IPS-15b (cell line): ENCODE measurements around the gene SGMS1.
"Not testable (repeated sequence)": the region's sequence is repeated elsewhere in the genome, so short reads cannot be mapped to it uniquely, and the experiment has no call there.

Source experiments
- H3K27me3 ChIP-seq: one replicate; pipeline ENCODE4 v1.6.1; 2013; ENCODE audit warnings: low read length; ENCODE audit not compliant: control insufficient read depth, insufficient read depth
- H3K36me3 ChIP-seq: one replicate; pipeline ENCODE4 v1.6.1; 2013; ENCODE audit warnings: low read length; ENCODE audit not compliant: control insufficient read depth, insufficient read depth
- H3K4me1 ChIP-seq: one replicate; pipeline ENCODE4 v1.6.1; 2013; ENCODE audit warnings: mild to moderate bottlenecking, low read length; ENCODE audit not compliant: control insufficient read depth, insufficient read depth
- H3K4me3 ChIP-seq: one replicate; pipeline ENCODE4 v1.5.1; 2013; ENCODE audit warnings: low read depth, low read length
- H3K9ac ChIP-seq: one replicate; pipeline ENCODE4 v1.6.1; 2013; ENCODE audit warnings: low read depth, mild to moderate bottlenecking, low read length
- H3K9me3 ChIP-seq: one replicate; pipeline ENCODE4 v1.6.1; 2013; ENCODE audit warnings: mild to moderate bottlenecking, low read length; ENCODE audit not compliant: control insufficient read depth, insufficient read depth

SGMS1 gene

GRCh38 chr10:50367732-50368131 is 256.0 kb downstream of the SGMS1 start:
- H3K9me3 ChIP-seq, result no peaks in the 10 kb centered on the region
- no peaks in the 10 kb centered on the region for H3K27me3 ChIP-seq
- peaks cover 3% of the 10 kb centered on the region for H3K4me1 ChIP-seq
- H3K4me3 ChIP-seq, result no peak overlapping the region
- no peak overlapping the region for H3K9ac ChIP-seq
- H3K36me3 ChIP-seq, result no peaks in the 10 kb centered on the region

GRCh38 chr10:50366421-50366820 is 257.3 kb downstream of the SGMS1 start:
- H3K9ac ChIP-seq, H3K4me3 ChIP-seq, H3K9me3 ChIP-seq, H3K36me3 ChIP-seq, H3K4me1 ChIP-seq, H3K27me3 ChIP-seq: not testable (repeated sequence)

DNA sequence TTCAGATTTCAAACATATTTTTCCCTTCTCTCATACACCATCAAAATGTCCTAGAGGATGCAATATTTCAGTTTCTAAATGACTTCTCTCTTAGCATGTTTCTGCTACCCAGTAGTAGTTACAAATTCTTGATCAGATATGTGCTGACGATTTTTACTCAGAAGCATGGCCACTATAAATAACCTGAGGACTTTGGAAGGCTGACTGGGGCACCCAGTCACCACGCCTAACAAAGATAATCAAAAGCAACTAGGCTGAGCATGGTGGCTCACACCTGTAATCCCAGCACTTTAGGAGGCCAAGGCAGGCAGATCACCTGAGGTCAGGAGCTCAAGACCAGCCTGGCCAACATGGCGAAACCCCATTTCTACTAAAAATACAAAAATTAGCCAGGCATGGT is 259.0 kb downstream of the SGMS1 start:
- H3K9ac ChIP-seq, H3K9me3 ChIP-seq, H3K36me3 ChIP-seq, H3K4me3 ChIP-seq, H3K27me3 ChIP-seq, H3K4me1 ChIP-seq: not testable (repeated sequence)

DNA sequence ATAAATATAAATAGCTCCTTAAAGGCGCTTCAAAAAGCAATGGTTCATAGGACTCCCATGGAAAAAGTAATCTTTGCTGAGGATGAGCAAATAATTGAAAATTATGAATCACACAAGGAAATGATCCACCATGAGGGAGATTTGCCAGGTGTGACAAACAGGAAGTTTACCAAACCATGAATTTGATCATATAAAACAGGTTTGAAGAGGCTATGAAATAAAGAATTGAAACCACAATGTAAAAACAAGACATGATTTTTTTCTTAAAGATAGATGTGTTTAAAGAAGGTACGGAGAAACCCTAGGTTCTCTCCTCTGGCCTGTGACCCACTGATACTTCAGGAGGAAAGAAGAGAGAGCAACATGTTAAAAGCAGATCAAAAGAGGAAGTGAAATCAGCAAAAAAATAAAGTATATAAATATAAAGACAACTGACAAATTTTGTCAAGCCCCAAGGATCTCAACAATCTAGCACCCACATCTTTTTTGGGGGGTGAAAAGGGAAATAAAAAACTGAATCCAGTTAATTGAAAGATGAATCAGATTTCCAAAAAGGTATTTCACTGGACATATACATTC is 261.1 kb downstream of the SGMS1 start:
- Histone ChIP-seq H3K9me3 (no peaks in the 10 kb centered on the region), H3K4me1 (peaks cover 6% of the 10 kb centered on the region), H3K9ac (no peak overlapping the region), H3K36me3 (no peaks in the 10 kb centered on the region), H3K27me3 (no peaks in the 10 kb centered on the region), H3K4me3 (no peak overlapping the region)

GRCh38 chr10:50361946-50362345 is 261.8 kb downstream of the SGMS1 start:
- Histone ChIP-seq H3K27me3 (no peaks in the 10 kb centered on the region), H3K4me1 (peaks cover 6% of the 10 kb centered on the region), H3K9ac (no peak overlapping the region), H3K4me3 (no peak overlapping the region), H3K36me3 (no peaks in the 10 kb centered on the region), H3K9me3 (no peaks in the 10 kb centered on the region)

DNA sequence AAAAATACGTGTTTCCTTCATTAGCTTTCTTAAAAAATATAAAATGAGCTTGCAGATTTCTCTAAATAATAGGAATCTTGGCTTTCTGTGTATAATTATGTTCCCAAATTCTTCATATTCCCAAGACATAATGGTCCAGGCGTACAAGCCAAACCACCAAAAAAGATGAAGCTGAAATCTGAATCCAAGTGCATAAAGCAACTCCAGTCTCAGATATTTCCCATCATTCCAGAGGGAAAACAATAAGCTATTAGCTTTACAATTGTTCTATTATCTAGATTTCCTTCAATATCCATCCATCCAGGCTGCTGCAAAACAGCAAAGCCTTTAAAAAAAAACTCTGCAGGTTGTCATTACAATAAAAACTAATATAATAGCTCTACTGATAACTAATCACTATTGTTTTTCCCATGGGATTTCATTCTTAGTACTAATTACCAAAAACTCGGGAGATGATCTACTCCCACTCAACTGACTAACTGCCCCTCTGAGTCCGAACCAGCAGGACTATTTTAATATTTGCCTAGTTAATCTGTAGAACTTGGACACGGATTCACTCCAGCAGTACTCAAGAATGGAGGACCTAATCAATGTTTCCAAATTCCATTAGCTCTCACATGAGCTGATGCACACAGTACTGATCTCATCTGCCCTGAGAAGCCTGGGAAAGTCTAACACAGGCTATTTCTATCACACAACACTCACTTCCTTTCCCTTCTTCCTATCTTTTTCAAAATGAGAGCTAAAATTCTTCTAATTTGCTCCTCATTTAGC is 263.5 kb downstream of the SGMS1 start:
- no peak overlapping the region for H3K9ac ChIP-seq
- no peak overlapping the region for H3K4me3 ChIP-seq
- peaks cover 6% of the 10 kb centered on the region for H3K4me1 ChIP-seq
- H3K36me3 ChIP-seq, result no peaks in the 10 kb centered on the region
- no peaks in the 10 kb centered on the region for H3K27me3 ChIP-seq
- no peaks in the 10 kb centered on the region for H3K9me3 ChIP-seq

DNA sequence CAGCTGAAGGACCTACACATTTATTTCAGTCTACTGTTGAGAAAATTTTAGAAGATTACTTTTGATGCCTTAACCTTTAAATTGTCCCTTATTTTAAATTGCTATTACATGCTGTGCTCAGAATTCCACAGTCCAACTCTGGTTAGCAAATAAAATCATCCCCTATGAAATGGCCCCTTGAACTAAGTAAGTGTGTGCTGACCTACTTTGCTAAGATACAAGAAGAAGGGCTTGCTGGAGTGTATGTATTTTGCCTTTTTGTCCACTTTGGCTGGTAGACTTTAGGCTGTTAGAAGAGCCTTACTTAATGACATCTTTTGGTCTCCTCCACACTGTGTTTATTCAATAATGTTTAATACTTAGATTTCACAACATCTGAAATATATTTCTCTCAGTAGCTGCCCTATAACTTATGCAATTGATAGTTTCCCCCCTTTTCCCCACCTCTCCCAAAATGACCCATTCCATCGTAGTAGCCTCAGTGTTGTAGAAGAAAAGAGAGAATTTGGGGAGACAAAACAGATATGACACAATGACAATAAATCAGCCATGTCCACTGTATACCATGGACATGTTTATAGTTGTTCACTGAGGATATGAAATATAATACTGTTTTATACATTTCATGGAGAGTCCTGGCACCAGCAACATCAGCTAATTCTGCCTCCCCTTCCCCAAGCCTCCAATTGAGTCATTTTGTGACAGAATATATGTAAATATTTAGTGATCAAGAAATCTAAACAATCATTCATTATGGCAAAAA is 264.6 kb downstream of the SGMS1 start:
- Histone ChIP-seq H3K9ac (no peak overlapping the region), H3K9me3 (no peaks in the 10 kb centered on the region)

DNA sequence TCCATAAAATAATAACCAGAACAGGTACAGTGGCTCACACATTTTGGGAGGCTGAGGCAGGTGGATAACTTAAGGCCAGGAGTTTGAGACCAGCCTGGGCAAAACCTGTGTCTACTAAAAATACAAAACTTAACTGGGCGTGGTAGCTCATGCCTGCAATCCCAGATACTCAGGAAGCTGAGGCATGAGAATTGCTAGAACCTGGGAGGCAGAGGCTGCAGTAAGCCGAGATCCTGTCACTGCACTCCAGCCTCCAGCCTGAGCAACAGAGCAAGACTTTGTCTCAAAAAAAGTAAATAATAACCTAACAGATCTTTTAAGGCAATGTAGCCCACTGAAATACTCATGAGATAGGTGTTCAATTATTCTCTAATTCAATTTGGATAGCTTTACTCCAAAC is 265.3 kb downstream of the SGMS1 start:
- Histone ChIP-seq H3K27me3 (no peaks in the 10 kb centered on the region), H3K4me3 (no peak overlapping the region), H3K4me1 (peaks cover 6% of the 10 kb centered on the region), H3K36me3 (no peaks in the 10 kb centered on the region), H3K9ac (no peak overlapping the region), H3K9me3 (no peaks in the 10 kb centered on the region)

More for the DNA sequence above, 264.6 kb downstream of the SGMS1 start:
- Histone ChIP-seq H3K36me3 (no peaks in the 10 kb centered on the region), H3K4me3 (no peak overlapping the region), H3K27me3 (no peaks in the 10 kb centered on the region), H3K4me1 (peaks cover 6% of the 10 kb centered on the region)

DNA sequence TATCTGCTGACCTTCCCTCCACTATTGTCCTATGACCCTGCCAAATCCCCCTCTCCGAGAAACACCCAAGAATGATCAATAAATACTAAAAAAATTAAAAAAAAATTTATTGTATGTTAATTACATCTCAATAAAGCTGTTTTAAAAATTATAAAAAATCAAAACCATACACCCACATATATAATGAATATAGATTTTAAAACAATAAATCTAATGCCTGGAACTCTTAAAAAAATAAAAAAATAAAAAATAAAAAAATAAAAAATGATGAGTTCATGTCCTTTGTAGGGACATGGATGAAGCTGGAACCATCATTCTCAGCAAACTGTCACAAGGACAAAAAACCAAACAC is 267.3 kb downstream of the SGMS1 start:
- not testable (repeated sequence) for H3K27me3 ChIP-seq, H3K4me3 ChIP-seq, H3K9me3 ChIP-seq

DNA sequence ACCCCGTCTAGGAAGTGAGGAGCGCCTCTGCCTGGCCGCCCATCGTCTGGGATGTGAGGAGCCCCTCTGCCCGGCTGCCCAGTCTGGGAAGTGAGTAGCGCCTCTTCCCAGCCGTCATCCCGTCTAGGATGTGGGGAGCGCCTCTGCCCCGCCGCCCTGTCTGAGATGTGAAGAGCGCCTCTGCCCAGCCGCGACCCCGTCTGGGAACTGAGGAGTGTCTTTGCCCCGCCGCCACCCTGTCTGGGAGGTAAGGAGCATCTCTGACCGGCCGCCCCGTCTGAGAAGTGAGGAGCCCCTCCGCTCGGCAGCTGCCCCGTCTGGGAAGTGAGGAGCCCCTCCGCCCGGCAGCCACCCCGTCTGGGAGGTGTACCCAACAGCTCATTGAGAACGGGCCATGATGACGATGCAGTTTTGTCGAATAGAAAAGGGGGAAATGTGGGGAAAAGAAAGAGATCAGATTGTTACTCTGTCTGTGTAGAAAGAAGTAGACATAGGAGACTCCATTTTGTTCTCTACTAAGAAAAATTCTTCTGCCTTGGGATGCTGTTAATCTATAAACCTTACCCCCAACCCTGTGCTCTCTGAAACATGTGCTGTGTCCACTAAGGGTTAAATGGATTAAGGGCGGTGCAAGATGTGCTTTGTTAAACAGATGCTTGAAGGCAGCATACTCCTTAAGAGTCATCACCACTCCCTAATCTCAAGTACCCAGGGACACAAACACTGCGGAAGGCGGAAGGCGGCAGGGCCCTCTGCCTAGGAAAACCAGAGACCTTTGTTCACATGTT is 267.9 kb downstream of the SGMS1 start:
- H3K9ac ChIP-seq, H3K4me1 ChIP-seq, H3K4me3 ChIP-seq, H3K9me3 ChIP-seq, H3K36me3 ChIP-seq, H3K27me3 ChIP-seq: not testable (repeated sequence)

More for the DNA sequence above, 267.3 kb downstream of the SGMS1 start:
- H3K9ac ChIP-seq, H3K36me3 ChIP-seq, H3K4me1 ChIP-seq: not testable (repeated sequence)

GRCh38 chr10:50351483-50352146 is 272.1 kb downstream of the SGMS1 start:
- Histone ChIP-seq H3K36me3 (no peaks in the 10 kb centered on the region), H3K4me1 (no peaks in the 10 kb centered on the region), H3K4me3 (no peak overlapping the region), H3K9ac (no peak overlapping the region), H3K27me3 (no peaks in the 10 kb centered on the region), H3K9me3 (peaks cover 3% of the 10 kb centered on the region)
